Measurements from ENCODE around the gene UBTD1.

DNA sequence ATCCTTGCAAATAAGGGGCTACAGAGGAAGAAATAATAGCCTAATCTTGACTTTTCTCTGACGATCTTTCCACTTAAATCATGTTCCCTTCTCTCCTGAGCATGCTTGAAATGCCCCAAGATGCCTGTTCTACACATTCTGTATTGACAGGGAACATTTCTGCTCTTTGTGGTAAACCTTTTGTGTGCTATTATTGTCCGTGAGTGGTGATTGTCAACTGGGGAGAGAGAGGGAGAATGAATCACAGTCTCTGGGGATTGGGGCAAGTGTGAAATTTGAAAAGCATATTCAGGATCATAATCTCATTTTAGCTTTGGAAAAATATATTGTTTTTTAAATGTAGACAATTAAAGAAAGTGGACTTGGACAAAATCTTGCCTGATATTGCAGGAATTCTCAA lies 20.6 kb downstream of the UBTD1 start:
- TF ChIP-seq GATA2 (IDR thresholded peaks at IDR 0.05; ENCODE audit: low read depth, low read length) (no peak), GATA3 (IDR thresholded peaks at IDR 0.05; ENCODE audit: low read depth, low read length) (no peak)

All from SH-SY5Y (cell line).